Calu3 (cell line): Measurements from ENCODE around the gene TM7SF2. TPM values are rescaled to one million over a fixed set of nuclear protein-coding genes. Genes with fewer than 3 reads are reported as not detected.

Experiments used
- BruUV-seq: library from RNA; stranded (reverse); fragments of 400-500 nt; replicated peaks from 2 replicates; lab custom pipeline; 2021; lab: Mats Ljungman, UMichigan
- CTCF ChIA-PET: fragments of 300-600 bp; sonication (Branson Sonifier 250); formaldehyde crosslinking; loops from one replicate; lab custom pipeline; 2022; ENCODE audit warnings: antibody characterized with exemption; lab: Charles Lee
- DNase-seq: peaks from one replicate; pipeline ENCODE4 v3.0.0; 2022
- H3K27ac Mint-ChIP-seq: one replicate; pipeline ENCODE4 v1.8.0; 2022; ENCODE audit warnings: mixed read lengths; ENCODE audit not compliant: unreplicated experiment
- H3K27me3 Mint-ChIP-seq: one replicate; pipeline ENCODE4 v1.8.0; 2022; ENCODE audit warnings: mixed read lengths; ENCODE audit not compliant: unreplicated experiment
- H3K36me3 Mint-ChIP-seq: one replicate; pipeline ENCODE4 v1.8.0; 2022; ENCODE audit warnings: mild to moderate bottlenecking, moderate library complexity, mixed read lengths; ENCODE audit not compliant: insufficient read depth, unreplicated experiment
- H3K4me1 Mint-ChIP-seq: one replicate; pipeline ENCODE4 v1.8.0; 2022; ENCODE audit warnings: mild to moderate bottlenecking, low read depth, mixed read lengths; ENCODE audit not compliant: unreplicated experiment
- H3K4me3 Mint-ChIP-seq: one replicate; pipeline ENCODE4 v1.8.0; 2022; ENCODE audit warnings: mild to moderate bottlenecking, low read depth, moderate library complexity, mixed read lengths; ENCODE audit not compliant: unreplicated experiment
- H3K9me3 Mint-ChIP-seq: one replicate; pipeline ENCODE4 v1.8.0; 2022; ENCODE audit warnings: low read depth, mixed read lengths; ENCODE audit not compliant: unreplicated experiment
- intact Hi-C: fragments of 100-400 bp; cut with micrococcal nuclease; formaldehyde crosslinking; loops from one replicate; pipeline ENCODE4 v1.10.0; 2022; ENCODE audit not compliant: unreplicated experiment
- total RNA-seq: library from RNA; stranded (reverse); gene quantifications from 2 replicates; pipeline ENCODE4 v1.2.3, GENCODE V29; 2022
- TF ChIP-seq, protein P1 (sequence below): fragments of 200-600 bp; IDR thresholded peaks from one replicate; pipeline ENCODE4 v1.8.0; 2022; ENCODE audit warnings: antibody characterized with exemption; ENCODE audit not compliant: unreplicated experiment

The TM7SF2 gene
- total RNA-seq, 1 experiment from 2014 or later: 41.2 TPM

DNA sequence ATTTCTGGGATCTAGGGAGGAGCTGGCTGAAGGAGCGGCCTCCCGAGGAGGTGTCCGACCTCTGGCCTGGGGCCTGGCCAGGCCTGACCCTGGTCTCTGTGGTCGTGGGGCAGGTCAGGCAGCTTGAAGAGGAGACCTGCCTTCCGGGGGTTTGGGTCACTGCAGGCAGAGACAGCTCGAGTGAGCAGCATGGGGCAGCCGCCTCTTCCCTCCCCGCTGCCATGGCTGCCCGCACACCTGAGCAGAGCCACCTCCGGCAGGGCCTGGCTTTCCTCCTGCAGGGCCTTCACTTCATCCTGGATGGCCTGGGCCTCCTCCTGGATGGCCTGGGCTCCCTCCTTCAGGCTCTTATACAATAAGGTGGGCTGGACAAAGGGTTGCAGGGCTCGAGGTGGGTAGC is 45.4 kb upstream of the TM7SF2 start:
- peaks cover 13% of the 10 kb centered on the region for H3K27me3 Mint-ChIP-seq
- H3K36me3 Mint-ChIP-seq: peaks cover 4% of the 10 kb centered on the region
- DNase-seq: no peak
- intact Hi-C loops: no loop called here
- H3K4me1 Mint-ChIP-seq: no peaks in the 10 kb centered on the region
- H3K9me3 Mint-ChIP-seq: no peaks in the 10 kb centered on the region
- CTCF ChIA-PET: interaction anchor here (0.7 to 1.1 kb wide), 2 partner anchors 10 to 30 kb away, joined by 3 to 5 read pairs; partner anchors contain the start of gene VPS51
- TF ChIP-seq, protein P1, sequence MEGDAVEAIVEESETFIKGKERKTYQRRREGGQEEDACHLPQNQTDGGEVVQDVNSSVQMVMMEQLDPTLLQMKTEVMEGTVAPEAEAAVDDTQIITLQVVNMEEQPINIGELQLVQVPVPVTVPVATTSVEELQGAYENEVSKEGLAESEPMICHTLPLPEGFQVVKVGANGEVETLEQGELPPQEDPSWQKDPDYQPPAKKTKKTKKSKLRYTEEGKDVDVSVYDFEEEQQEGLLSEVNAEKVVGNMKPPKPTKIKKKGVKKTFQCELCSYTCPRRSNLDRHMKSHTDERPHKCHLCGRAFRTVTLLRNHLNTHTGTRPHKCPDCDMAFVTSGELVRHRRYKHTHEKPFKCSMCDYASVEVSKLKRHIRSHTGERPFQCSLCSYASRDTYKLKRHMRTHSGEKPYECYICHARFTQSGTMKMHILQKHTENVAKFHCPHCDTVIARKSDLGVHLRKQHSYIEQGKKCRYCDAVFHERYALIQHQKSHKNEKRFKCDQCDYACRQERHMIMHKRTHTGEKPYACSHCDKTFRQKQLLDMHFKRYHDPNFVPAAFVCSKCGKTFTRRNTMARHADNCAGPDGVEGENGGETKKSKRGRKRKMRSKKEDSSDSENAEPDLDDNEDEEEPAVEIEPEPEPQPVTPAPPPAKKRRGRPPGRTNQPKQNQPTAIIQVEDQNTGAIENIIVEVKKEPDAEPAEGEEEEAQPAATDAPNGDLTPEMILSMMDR: no peak
- no peak overlapping the region for H3K4me3 Mint-ChIP-seq
- no TSS peak for BruUV-seq
- no peak overlapping the region for H3K27ac Mint-ChIP-seq

DNA sequence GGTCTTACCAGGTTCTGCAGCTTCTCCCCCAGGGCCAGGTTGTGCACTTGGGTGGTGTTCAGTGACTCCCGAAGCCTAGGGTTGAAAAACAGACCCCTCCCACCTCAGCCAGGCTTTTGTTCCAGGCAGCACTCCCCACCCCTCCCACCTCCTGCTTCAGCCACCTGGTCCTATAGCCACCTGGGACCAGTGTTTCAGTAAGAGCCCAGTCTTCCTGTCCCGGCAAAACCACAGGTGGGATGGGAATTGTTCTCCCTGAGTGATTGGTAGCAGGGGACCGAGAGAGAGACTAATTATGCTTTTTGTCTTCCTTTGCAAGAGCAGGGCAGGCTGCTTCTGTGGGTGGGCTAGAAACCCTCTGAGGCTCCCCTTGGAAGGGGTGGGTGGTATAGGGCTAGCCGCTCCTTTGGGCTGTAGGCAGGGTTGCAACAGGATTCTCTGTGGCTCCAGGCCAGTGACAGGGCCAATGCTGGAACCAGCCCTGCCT is 44.8 kb upstream of the TM7SF2 start:
- Mint-ChIP-seq H3K27me3 (peaks cover 13% of the 10 kb centered on the region), H3K27ac (no peak overlapping the region), H3K9me3 (no peaks in the 10 kb centered on the region), H3K4me3 (no peak overlapping the region), H3K4me1 (no peaks in the 10 kb centered on the region), H3K36me3 (peaks cover 4% of the 10 kb centered on the region)
- CTCF ChIA-PET: interaction anchor here (0.5 to 1.1 kb wide), 2 partner anchors 30 to 41 kb away, joined by 3 read pairs; partner anchors contain the start of gene VPS51
- TF ChIP-seq, protein P1: no peak
- intact Hi-C loops: no loop called here
- no peak for DNase-seq
- no TSS peak for BruUV-seq

DNA sequence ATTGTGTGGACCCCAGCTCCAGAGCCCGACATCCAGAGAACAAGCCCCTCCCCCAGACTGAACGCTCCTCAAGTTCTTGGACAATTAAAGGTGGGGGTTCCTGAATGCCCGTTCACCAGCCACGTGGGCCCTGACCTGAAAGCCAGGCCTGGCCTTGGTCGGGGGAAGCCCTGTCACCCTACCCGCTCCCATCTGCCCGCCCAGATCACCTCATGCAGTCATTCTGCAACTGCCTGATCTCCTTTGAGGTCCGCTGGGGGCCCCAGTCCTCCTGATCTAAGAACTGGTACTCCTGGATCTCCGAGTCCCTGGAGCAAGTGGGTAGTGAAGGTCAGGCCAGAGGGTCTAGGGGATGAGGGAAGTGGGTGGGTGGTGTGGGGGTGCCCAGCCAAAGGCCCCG is 44.2 kb upstream of the TM7SF2 start:
- Mint-ChIP-seq H3K36me3 (peaks cover 4% of the 10 kb centered on the region), H3K27ac (no peak overlapping the region), H3K4me1 (no peaks in the 10 kb centered on the region), H3K27me3 (peaks cover 9% of the 10 kb centered on the region), H3K9me3 (no peaks in the 10 kb centered on the region), H3K4me3 (no peak overlapping the region)
- CTCF ChIA-PET: no interaction called here
- no peak for DNase-seq
- TF ChIP-seq, protein P1: no peak
- intact Hi-C loops: no loop called here
- no TSS peak for BruUV-seq

DNA sequence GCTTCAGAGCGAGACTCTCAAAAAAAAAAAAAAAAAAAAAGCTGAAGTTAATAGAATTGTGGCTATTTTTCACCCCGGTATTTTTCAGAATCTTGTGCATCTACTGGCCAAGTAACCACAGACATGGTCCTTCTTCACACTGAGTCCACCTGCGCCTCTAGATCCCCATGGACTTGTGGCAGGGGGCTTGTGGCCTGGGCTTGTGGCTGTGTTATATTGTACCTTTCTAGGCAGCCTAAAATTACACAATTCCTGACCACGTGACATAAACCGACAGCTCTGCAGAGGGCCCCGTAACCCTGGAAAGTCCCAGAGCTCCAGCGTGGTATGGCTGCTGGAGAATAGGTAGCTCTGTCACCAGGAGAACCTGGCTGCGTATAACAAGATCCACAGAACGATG is 42.5 kb upstream of the TM7SF2 start:
- CTCF ChIA-PET: interaction anchor here (0.6 kb wide), 2 partner anchors 57 to 95 kb away, joined by 3 to 4 read pairs; no protein-coding TSS in a partner anchor
- H3K27me3 Mint-ChIP-seq: no peaks in the 10 kb centered on the region
- no peak overlapping the region for H3K27ac Mint-ChIP-seq
- no peaks in the 10 kb centered on the region for H3K4me1 Mint-ChIP-seq
- no peak overlapping the region for H3K4me3 Mint-ChIP-seq
- no TSS peak for BruUV-seq
- H3K36me3 Mint-ChIP-seq: peaks cover 4% of the 10 kb centered on the region
- DNase-seq: no peak
- intact Hi-C loops: no loop called here
- no peaks in the 10 kb centered on the region for H3K9me3 Mint-ChIP-seq
- TF ChIP-seq, protein P1: no peak
